Mucosa of descending colon (tissue), 3 donors: ENCODE results near the gene AEBP1. TPM values are rescaled to one million over a fixed set of nuclear protein-coding genes. Genes with fewer than 3 reads are reported as not detected.

Experiments used
- ATAC-seq: fragments of 200-7000 bp; cut with Tn5 transposase; one replicate; pipeline ENCODE4 v1.9.1; 2020; ENCODE audit warnings: mild to moderate bottlenecking, moderate library complexity
- DNase-seq, 3 donors: peaks; one replicate each; pipeline ENCODE4 v3.0.0-alpha.2; 2020
- H3K36me3 ChIP-seq: fragments of 200-600 bp; one replicate; pipeline ENCODE4 v1.8.0; 2021; ENCODE audit warnings: low read depth, mild to moderate bottlenecking
- H3K4me1 ChIP-seq: fragments of 200-600 bp; one replicate; pipeline ENCODE4 v1.8.0; 2021; ENCODE audit warnings: low read depth, mild to moderate bottlenecking
- H3K4me3 ChIP-seq: fragments of 200-600 bp; one replicate; pipeline ENCODE4 v1.8.0; 2021; ENCODE audit warnings: mild to moderate bottlenecking
- H3K9me3 ChIP-seq: fragments of 200-600 bp; one replicate; pipeline ENCODE4 v1.8.0; 2021; ENCODE audit warnings: mild to moderate bottlenecking
- CTCF ChIP-seq: fragments of 200-600 bp; IDR thresholded peaks from one replicate; pipeline ENCODE4 v1.8.0; 2022; ENCODE audit warnings: antibody characterized with exemption, mild to moderate bottlenecking
- intact Hi-C, 2 donors: fragments of 100-400 bp; cut with DNase I in 1 of 2; cut with micrococcal nuclease in 1 of 2; formaldehyde crosslinking; loops; one replicate each; pipeline versions ENCODE4 v1.11.0 to v1.11.1; 2022; cut with DNase I, micrococcal nuclease
- total RNA-seq, 3 donors: library from RNA; stranded (reverse); fragmentation: NEBNext Ultra II Directional in 2 of 3; extraction: Animal tissue kit (Norgen Biotek cat#: 25700) in 2 of 3; gene quantifications; one replicate each; pipeline versions ENCODE4 v1.2.1 to v1.2.4, GENCODE V29; 2021 to 2023
- donor health status: DM: no; HTN: no; CAD: no; lungs with moderate emphysema.
- donor health status: DM: no; HTN: no; CAD: no.
- donor health status: DM: no; HTN: yes; CAD: no.

Gene AEBP1
- total RNA-seq, 3 donors from 2014 or later = 14.1 to 130 (median 42.2) TPM

GRCh38 chr7:44152971-44153947 is 49.1 kb downstream of the AEBP1 start:
- DNase-seq (no peak), ATAC-seq (no peak)
- no peaks in the 10 kb centered on the region for H3K4me1 ChIP-seq
- intact Hi-C loops = no loop called here
- H3K9me3 ChIP-seq = no peaks in the 10 kb centered on the region
- no peak overlapping the region for H3K4me3 ChIP-seq
- H3K36me3 ChIP-seq = no peaks in the 10 kb centered on the region
- TF ChIP-seq CTCF = no peak

- TF ChIP-seq CTCF = no peak
- Histone ChIP-seq H3K36me3 (no peaks in the 10 kb centered on the region), H3K9me3 (no peaks in the 10 kb centered on the region), H3K4me3 (no peak overlapping the region), H3K4me1 (no peaks in the 10 kb centered on the region)
- DNase-seq = no peak
- no peak for ATAC-seq
- intact Hi-C loops = no loop called here
These were observed 49.8 kb downstream of the AEBP1 start for GRCh38 chr7:44153948-44154335.

GRCh38 chr7:44154703-44155102 is 50.6 kb downstream of the AEBP1 start:
- no peaks in the 10 kb centered on the region for H3K4me1 ChIP-seq
- no peak for ATAC-seq
- H3K9me3 ChIP-seq = no peaks in the 10 kb centered on the region
- H3K4me3 ChIP-seq = no peak overlapping the region
- intact Hi-C loops = no loop called here
- no peak for DNase-seq
- no peaks in the 10 kb centered on the region for H3K36me3 ChIP-seq
- TF ChIP-seq CTCF = no peak

GRCh38 chr7:44155191-44156185 is 51.3 kb downstream of the AEBP1 start:
- no peaks in the 10 kb centered on the region for H3K9me3 ChIP-seq
- ATAC-seq (no peak), DNase-seq (no peak)
- H3K4me3 ChIP-seq = no peak overlapping the region
- no peaks in the 10 kb centered on the region for H3K36me3 ChIP-seq
- no peaks in the 10 kb centered on the region for H3K4me1 ChIP-seq
- no peak for TF ChIP-seq CTCF
- intact Hi-C loops = no loop called here

- Histone ChIP-seq H3K4me1 (no peaks in the 10 kb centered on the region), H3K9me3 (no peaks in the 10 kb centered on the region), H3K4me3 (no peak overlapping the region), H3K36me3 (no peaks in the 10 kb centered on the region)
- intact Hi-C loops = no loop called here
- DNase-seq (no peak), ATAC-seq (no peak)
- TF ChIP-seq CTCF = no peak
These were observed 52.4 kb downstream of the AEBP1 start for GRCh38 chr7:44156453-44157010.
